BE2C (cell line): ENCODE data around the gene SMARCB1. TPM values are rescaled to one million over a fixed set of nuclear protein-coding genes. Genes with fewer than 3 reads are reported as not detected.

Source experiments
- DNase-seq: peaks from one replicate; pipeline ENCODE4 v3.0.0-alpha.2; 2020
- H3K27me3 ChIP-seq: fragments of 250-450 bp; sonication (Bioruptor Pico); 2 replicates; pipeline ENCODE4 v1.5.1; 2020; ENCODE audit warnings: mild to moderate bottlenecking
- H3K36me3 ChIP-seq: fragments of 250-450 bp; sonication (Bioruptor Pico); 2 replicates; pipeline ENCODE4 v1.5.1; 2020; ENCODE audit warnings: mild to moderate bottlenecking
- H3K4me1 ChIP-seq: fragments of 250-450 bp; sonication (Bioruptor Pico); 2 replicates; pipeline ENCODE4 v1.5.1; 2020
- H3K4me3 ChIP-seq: 2 replicates; pipeline ENCODE4 v1.5.1; 2011; ENCODE audit warnings: low read depth, low read length
- H3K9me3 ChIP-seq: fragments of 250-450 bp; sonication (Bioruptor Pico); 2 replicates; pipeline ENCODE4 v1.5.1; 2020
- polyA plus RNA-seq: library from polyadenylated mRNA; unstranded; fragments of >200 nt; gene quantifications from one replicate; pipeline ENCODE4 v1.2.1, GENCODE V29; 2012; ENCODE audit warnings: low read depth, missing spikeins; ENCODE audit not compliant: insufficient read length, insufficient read depth
- TF ChIP-seq, protein P1 (sequence below): IDR thresholded peaks from 2 replicates; pipeline ENCODE4 v1.5.1; 2012; ENCODE audit warnings: mild to moderate bottlenecking, low read depth, low read length

SMARCB1 gene
- polyA plus RNA-seq: 526 TPM

DNA sequence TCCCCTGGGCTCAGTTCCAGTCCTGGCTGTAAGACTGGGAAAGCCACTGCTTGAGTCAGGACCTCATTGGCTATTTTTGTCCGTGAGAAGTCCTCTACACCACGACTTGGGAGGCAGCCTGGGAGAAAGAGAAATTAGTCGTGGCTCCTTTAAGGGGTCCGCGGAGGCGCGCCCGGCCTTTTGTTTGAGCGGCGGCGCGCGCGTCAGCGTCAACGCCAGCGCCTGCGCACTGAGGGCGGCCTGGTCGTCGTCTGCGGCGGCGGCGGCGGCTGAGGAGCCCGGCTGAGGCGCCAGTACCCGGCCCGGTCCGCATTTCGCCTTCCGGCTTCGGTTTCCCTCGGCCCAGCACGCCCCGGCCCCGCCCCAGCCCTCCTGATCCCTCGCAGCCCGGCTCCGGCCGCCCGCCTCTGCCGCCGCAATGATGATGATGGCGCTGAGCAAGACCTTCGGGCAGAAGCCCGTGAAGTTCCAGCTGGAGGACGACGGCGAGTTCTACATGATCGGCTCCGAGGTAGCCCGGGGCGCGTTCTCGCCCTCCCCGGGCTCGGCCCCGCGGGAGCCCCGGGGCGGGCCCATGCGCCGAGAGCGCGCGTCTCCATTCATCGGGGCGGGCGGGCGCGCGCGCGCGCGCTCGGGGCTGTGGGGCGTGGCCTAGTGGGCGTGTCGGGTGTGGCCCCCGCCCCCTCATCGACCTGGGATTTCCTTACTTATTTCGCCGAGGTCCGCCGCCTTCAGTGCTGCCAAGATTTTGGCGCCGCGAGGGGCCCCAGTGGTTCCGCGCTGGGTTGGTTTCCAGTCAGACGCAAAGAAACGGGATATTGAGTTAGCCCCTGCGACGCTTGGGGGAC lies at the start of gene SMARCB1:
Gene SMARCB1 (plus strand): TSS at position 215 of the 848 bp plus-strand sequence. CDS start 204 bp downstream, at position 419.
- Histone ChIP-seq H3K4me1 (peaks cover 14% of the 10 kb centered on the region), H3K4me3 (peak within 1 kb of the TSS; percentile 70), H3K9me3 (no peaks in the 10 kb centered on the region), H3K36me3 (no peaks in the 10 kb centered on the region; the same call in 1 of the 2 replicates), H3K27me3 (no peaks in the 10 kb centered on the region)
- DNase-seq: peak; percentile 91
- TF ChIP-seq, protein P1, sequence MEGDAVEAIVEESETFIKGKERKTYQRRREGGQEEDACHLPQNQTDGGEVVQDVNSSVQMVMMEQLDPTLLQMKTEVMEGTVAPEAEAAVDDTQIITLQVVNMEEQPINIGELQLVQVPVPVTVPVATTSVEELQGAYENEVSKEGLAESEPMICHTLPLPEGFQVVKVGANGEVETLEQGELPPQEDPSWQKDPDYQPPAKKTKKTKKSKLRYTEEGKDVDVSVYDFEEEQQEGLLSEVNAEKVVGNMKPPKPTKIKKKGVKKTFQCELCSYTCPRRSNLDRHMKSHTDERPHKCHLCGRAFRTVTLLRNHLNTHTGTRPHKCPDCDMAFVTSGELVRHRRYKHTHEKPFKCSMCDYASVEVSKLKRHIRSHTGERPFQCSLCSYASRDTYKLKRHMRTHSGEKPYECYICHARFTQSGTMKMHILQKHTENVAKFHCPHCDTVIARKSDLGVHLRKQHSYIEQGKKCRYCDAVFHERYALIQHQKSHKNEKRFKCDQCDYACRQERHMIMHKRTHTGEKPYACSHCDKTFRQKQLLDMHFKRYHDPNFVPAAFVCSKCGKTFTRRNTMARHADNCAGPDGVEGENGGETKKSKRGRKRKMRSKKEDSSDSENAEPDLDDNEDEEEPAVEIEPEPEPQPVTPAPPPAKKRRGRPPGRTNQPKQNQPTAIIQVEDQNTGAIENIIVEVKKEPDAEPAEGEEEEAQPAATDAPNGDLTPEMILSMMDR: no peak

DNA sequence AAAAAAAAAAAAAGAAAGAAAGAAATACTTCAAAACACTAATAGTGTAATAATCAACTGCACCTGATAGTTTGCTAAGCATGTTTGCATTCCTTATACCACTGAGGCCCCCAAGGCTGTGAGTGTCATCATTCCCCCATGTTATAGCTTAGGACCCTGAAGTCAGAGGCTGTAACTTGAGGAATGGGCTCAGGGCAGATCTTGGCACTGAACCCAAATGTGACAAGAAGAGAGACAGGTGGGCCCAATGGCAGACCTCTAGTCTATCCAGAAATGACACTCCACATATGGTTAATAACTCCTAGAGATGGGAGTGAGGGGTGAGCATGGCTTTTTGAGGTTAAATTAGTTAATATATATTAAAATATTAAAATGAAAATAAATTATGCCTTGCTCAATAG lies 49.1 kb upstream of the SMARCB1 start:
- Histone ChIP-seq H3K4me1 (no peaks in the 10 kb centered on the region; the same call in 1 of the 2 replicates), H3K27me3 (no peaks in the 10 kb centered on the region), H3K9me3 (no peaks in the 10 kb centered on the region), H3K4me3 (no peak overlapping the region), H3K36me3 (no peaks in the 10 kb centered on the region)
- DNase-seq: no peak
- TF ChIP-seq, protein P1: no peak

DNA sequence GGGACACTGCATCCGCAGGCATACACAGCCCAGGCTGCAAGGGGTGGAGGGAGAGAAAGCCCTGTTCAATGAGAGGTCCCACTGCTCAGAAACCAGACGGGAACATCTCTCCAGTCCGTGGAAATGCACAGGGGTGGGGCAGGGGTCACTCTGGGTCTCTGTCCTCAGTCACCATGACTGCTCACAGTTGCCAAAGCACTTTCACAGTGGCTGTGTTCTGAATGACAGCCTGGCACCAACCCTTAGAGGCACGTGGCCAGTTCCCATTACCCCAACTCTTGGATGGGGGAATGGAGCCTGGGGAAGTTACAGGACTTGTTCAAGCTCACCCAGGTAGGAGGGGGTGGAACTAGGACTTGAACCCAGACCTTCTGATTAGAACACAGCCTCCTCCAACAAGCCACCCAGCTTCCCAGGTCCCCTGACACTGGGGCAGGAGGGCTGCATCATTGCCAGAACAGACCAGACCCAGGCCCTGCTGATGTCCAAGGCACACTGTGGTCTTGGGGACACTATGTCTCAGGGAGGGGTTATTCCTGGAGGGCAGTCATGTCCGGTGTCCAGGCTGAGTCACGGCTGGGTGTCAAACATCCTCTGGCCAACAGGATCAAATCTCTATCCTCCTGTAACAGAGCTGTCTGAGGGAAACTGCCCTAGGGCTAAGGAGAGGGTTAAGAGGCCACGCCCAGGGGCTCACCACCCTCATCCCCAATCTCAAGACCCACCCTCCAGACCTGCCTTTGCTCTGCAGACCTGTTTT lies 44.1 kb upstream of the SMARCB1 start:
- Histone ChIP-seq H3K4me1 (no peaks in the 10 kb centered on the region), H3K4me3 (no peak overlapping the region), H3K27me3 (no peaks in the 10 kb centered on the region), H3K9me3 (no peaks in the 10 kb centered on the region), H3K36me3 (peaks cover 25% of the 10 kb centered on the region)
- no peak for DNase-seq
- TF ChIP-seq, protein P1: no peak

DNA sequence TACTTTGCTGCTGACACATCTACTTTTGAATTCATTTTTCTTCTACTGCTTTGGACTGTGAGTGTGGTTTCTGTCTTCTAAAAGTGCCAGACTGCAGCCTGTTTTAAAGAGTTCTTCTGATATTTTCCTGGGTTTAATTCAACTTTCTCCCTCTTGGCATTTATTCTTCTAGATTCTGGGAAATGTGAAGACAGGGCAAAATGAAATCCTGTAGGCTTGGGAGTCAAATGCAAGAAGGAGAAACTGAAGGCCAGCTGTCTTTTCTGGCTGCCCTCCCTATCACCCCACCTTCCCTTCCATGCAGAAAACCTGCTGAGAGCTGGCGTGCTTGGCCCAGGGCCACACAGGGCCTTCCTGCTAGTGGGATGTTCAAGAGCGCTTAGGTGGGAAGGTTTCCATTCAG lies 43.5 kb upstream of the SMARCB1 start:
- H3K4me1 ChIP-seq: no peaks in the 10 kb centered on the region
- no peak overlapping the region for H3K4me3 ChIP-seq
- H3K36me3 ChIP-seq: peaks cover 25% of the 10 kb centered on the region
- no peaks in the 10 kb centered on the region for H3K9me3 ChIP-seq
- TF ChIP-seq, protein P1: no peak
- no peak for DNase-seq
- no peaks in the 10 kb centered on the region for H3K27me3 ChIP-seq

DNA sequence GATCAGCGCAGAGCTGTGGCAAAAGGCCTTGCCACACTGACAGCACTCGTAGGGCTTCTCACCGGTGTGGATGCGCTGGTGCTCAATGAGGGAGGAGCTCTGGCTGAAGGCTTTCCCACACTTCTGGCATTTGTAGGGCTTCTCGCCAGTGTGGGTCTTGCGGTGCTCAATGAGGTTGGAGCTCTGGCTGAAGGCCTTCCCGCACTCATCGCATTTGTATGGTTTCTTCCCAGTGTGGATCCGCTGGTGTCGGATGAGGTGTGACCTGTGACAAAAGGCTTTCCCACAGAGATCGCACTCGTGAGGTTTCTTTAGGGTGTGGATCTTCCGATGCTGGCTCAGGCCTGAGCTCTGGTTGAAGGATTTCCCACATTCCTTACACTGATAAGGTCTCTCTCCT lies 42.8 kb upstream of the SMARCB1 start:
- Histone ChIP-seq H3K36me3 (peaks cover 25% of the 10 kb centered on the region), H3K4me1 (no peaks in the 10 kb centered on the region)

More for the DNA sequence above, 42.8 kb upstream of the SMARCB1 start:
- Histone ChIP-seq H3K9me3 (no peaks in the 10 kb centered on the region), H3K27me3 (no peaks in the 10 kb centered on the region), H3K4me3 (no peak overlapping the region)
- DNase-seq: no peak
- TF ChIP-seq, protein P1: no peak
